GM21529 (cell line): Measurements from ENCODE around the gene ITSN1.

Source experiments
- ATAC-seq: cut with Tn5 transposase; IDR thresholded peaks from one replicate; pipeline ENCODE4 v1.9.1; 2021; ENCODE audit not compliant: unreplicated experiment

Gene ITSN1

GRCh38 chr21:33802481-33802880 is 160.2 kb downstream of the ITSN1 start:
- ATAC-seq, result no peak

- no peak for ATAC-seq
These were observed 166.5 kb downstream of the ITSN1 start for GRCh38 chr21:33808715-33809367.

- no peak for ATAC-seq
These were observed 168.5 kb downstream of the ITSN1 start for GRCh38 chr21:33810766-33811165.

- no peak for ATAC-seq
These were observed 169.1 kb downstream of the ITSN1 start for GRCh38 chr21:33811167-33812010.

- no peak for ATAC-seq
These were observed 171.6 kb downstream of the ITSN1 start for GRCh38 chr21:33813832-33814365.

GRCh38 chr21:33815143-33815707 is 172.9 kb downstream of the ITSN1 start:
- no peak for ATAC-seq

- ATAC-seq, result no peak
These were observed 173.9 kb downstream of the ITSN1 start for GRCh38 chr21:33816174-33816573.

- no peak for ATAC-seq
These were observed 174.8 kb downstream of the ITSN1 start for GRCh38 chr21:33817138-33817537.

- no peak for ATAC-seq
These were observed 175.6 kb downstream of the ITSN1 start for GRCh38 chr21:33817663-33818451.

GRCh38 chr21:33820230-33820770 is 178.0 kb downstream of the ITSN1 start:
- no peak for ATAC-seq

- ATAC-seq, result no peak
These were observed 178.5 kb downstream of the ITSN1 start for GRCh38 chr21:33820798-33821197.

GRCh38 chr21:33821503-33822322 is 179.4 kb downstream of the ITSN1 start:
- no peak for ATAC-seq

GRCh38 chr21:33824156-33824941 is 182.0 kb downstream of the ITSN1 start:
- no peak for ATAC-seq

GRCh38 chr21:33825419-33825818 is 183.1 kb downstream of the ITSN1 start:
- no peak for ATAC-seq

GRCh38 chr21:33825915-33826314 is 183.6 kb downstream of the ITSN1 start:
- no peak for ATAC-seq

GRCh38 chr21:33828083-33828482 is 185.8 kb downstream of the ITSN1 start:
- no peak for ATAC-seq

- no peak for ATAC-seq
These were observed 186.3 kb downstream of the ITSN1 start for GRCh38 chr21:33828577-33828976.

GRCh38 chr21:33829844-33830243 is 187.5 kb downstream of the ITSN1 start:
- no peak for ATAC-seq
